ENCODE data around the gene GCFC2. TPM values are rescaled to one million over a fixed set of nuclear protein-coding genes. Genes with fewer than 3 reads are reported as not detected.

Gene GCFC2
- 6.9 and 11.7 TPM in 2 replicates for polyA plus RNA-seq (2011; rRNA removed)
- 2.3 and 2.5 TPM in 2 replicates for polyA minus RNA-seq (2011; rRNA and poly(A)+ RNA removed)

- Histone ChIP-seq H3K36me3 (ENCODE audit: control insufficient read depth, insufficient read depth, low read length) (no peaks in the 10 kb centered on the region), H3K27me3 (ENCODE audit: control insufficient read depth, insufficient read depth, low read length) (no peaks in the 10 kb centered on the region), H3K4me3 (ENCODE audit: low read depth, low read length) (peak within 1 kb of the TSS; percentile 52)
- POLR2A ChIA-PET, result no interaction called here
- TF ChIP-seq CTCF (IDR thresholded peaks at IDR 0.05; ENCODE audit: insufficient read depth, low read depth, low read length), result peak; percentile 43; the same call in 1 of the 2 replicates
- CTCF ChIA-PET, result interaction anchor here (1.0 to 1.3 kb wide), 2 partner anchors 33 to 73 kb away, joined by 3 read pairs; no protein-coding TSS in a partner anchor
- DNase-seq (ENCODE audit: low read depth), result peak; percentile 40
Observed at GRCh38 chr2:75710577-75711253, at the start of gene GCFC2. Gene GCFC2, minus strand, starts transcription at chr2:75710915. Its CDS starts 60 bp downstream, at chr2:75710855.

- TF ChIP-seq CTCF (IDR thresholded peaks at IDR 0.05; ENCODE audit: insufficient read depth, low read depth, low read length), result no peak
- Histone ChIP-seq H3K36me3 (ENCODE audit: control insufficient read depth, insufficient read depth, low read length) (no peaks in the 10 kb centered on the region), H3K27me3 (ENCODE audit: control insufficient read depth, insufficient read depth, low read length) (no peaks in the 10 kb centered on the region), H3K4me3 (ENCODE audit: low read depth, low read length) (no peak overlapping the region)
- POLR2A ChIA-PET, result no interaction called here
- CTCF ChIA-PET, result no interaction called here
- DNase-seq (ENCODE audit: low read depth), result no peak
Observed at GRCh38 chr2:75752828-75753227, 42.1 kb upstream of the GCFC2 start.

GRCh38 chr2:75751824-75752468 lies 41.2 kb upstream of the GCFC2 start:
- no peak for TF ChIP-seq CTCF (IDR thresholded peaks at IDR 0.05; ENCODE audit: insufficient read depth, low read depth, low read length)
- CTCF ChIA-PET, result interaction anchor here (1.6 kb wide), 1 partner anchor 14 kb away, joined by 4 read pairs; no protein-coding TSS in a partner anchor

GRCh38 chr2:75751360-75751759 lies 40.6 kb upstream of the GCFC2 start:
- CTCF ChIA-PET, result interaction anchor here (1.6 kb wide), 1 partner anchor 15 kb away, joined by 4 read pairs; no protein-coding TSS in a partner anchor
- POLR2A ChIA-PET, result no interaction called here
- Histone ChIP-seq H3K36me3 (ENCODE audit: control insufficient read depth, insufficient read depth, low read length) (no peaks in the 10 kb centered on the region), H3K4me3 (ENCODE audit: low read depth, low read length) (no peak overlapping the region), H3K27me3 (ENCODE audit: control insufficient read depth, insufficient read depth, low read length) (no peaks in the 10 kb centered on the region)
- TF ChIP-seq CTCF (IDR thresholded peaks at IDR 0.05; ENCODE audit: insufficient read depth, low read depth, low read length), result no peak
- no peak for DNase-seq (ENCODE audit: low read depth)

More at GRCh38 chr2:75751824-75752468, 41.2 kb upstream of the GCFC2 start:
- no peak for DNase-seq (ENCODE audit: low read depth)
- no peaks in the 10 kb centered on the region for H3K36me3 ChIP-seq (ENCODE audit: control insufficient read depth, insufficient read depth, low read length)
- H3K4me3 ChIP-seq (ENCODE audit: low read depth, low read length), result no peak overlapping the region
- POLR2A ChIA-PET, result no interaction called here
- H3K27me3 ChIP-seq (ENCODE audit: control insufficient read depth, insufficient read depth, low read length), result no peaks in the 10 kb centered on the region

GRCh38 chr2:75737961-75738360 lies 27.2 kb upstream of the GCFC2 start:
- Histone ChIP-seq H3K36me3 (ENCODE audit: control insufficient read depth, insufficient read depth, low read length) (no peaks in the 10 kb centered on the region), H3K27me3 (ENCODE audit: control insufficient read depth, insufficient read depth, low read length) (no peaks in the 10 kb centered on the region), H3K4me3 (ENCODE audit: low read depth, low read length) (no peak overlapping the region)
- ChIA-PET POLR2A (no interaction called here), CTCF (no interaction called here)
- no peak for DNase-seq (ENCODE audit: low read depth)
- no peak for TF ChIP-seq CTCF (IDR thresholded peaks at IDR 0.05; ENCODE audit: insufficient read depth, low read depth, low read length)
